Islet of Langerhans (tissue), 1 donor: Measurements from ENCODE around the gene MECR.

Source experiments
- FAIRE-seq: peaks from one replicate; lab custom pipeline; 2011; peaks lifted over from hg19 to GRCh38; lab: Jason Lieb, UNC

MECR gene

GRCh38 chr1:29230553-29231378 lies at the start of gene MECR:
Gene MECR, minus strand, starts transcription at chr1:29230934. Its CDS starts 28 bp downstream, at chr1:29230906.
- FAIRE-seq: no peak

DNA sequence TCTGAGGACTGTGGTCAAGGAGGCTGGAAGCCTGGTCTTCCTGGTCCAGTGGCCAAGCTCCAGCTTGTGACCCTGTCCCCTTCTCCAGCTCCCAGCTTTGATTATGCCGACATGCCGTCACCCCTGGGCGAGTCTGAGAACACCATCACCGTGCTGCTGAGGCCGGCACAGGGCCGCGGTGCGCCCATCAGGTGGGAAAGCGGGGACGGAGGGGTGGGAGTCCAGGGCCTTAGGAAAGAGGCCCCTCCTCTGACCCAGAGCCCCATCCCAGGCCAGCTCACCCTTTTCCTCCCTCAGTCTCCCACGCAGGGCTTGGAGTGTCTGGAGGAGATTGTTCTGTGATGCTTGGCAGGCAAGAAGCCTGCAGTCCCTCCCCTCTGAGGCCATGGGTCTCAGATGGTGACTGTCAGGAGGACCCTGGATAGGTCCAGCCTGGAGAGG lies 49.2 kb upstream of the MECR start:
- FAIRE-seq: no peak

GRCh38 chr1:29279406-29279805 lies 48.7 kb upstream of the MECR start:
- FAIRE-seq: no peak

- no peak for FAIRE-seq
These were observed 47.4 kb upstream of the MECR start for GRCh38 chr1:29278124-29278523.

GRCh38 chr1:29275435-29275834 lies 44.7 kb upstream of the MECR start:
- no peak for FAIRE-seq

GRCh38 chr1:29272147-29272907 lies 41.6 kb upstream of the MECR start:
- FAIRE-seq: no peak

DNA sequence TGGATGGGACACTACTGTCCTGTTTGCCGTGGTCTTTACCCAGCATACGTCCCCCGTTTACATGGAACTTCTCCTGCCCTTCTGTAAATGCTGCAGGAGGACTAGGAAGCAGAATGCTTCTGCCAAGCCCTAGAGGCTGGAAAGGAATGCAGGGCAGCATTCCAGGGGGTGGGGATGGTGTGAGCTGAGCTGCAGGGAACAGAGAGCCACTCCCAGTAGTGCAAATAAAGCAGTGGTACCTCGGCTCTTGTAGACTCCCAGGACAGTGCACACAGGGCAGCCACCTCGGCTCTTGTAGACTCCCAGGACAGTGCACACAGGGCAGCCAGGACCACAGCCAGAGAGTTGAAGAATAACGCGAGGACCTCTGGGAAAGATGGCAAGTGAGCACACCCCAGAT lies 41.0 kb upstream of the MECR start:
- FAIRE-seq: no peak

GRCh38 chr1:29270929-29271521 lies 40.3 kb upstream of the MECR start:
- no peak for FAIRE-seq

GRCh38 chr1:29269382-29269781 lies 38.6 kb upstream of the MECR start:
- FAIRE-seq: no peak

- FAIRE-seq: no peak
These were observed 36.8 kb upstream of the MECR start for GRCh38 chr1:29267321-29268070.

GRCh38 chr1:29266912-29267311 lies 36.2 kb upstream of the MECR start:
- no peak for FAIRE-seq

- FAIRE-seq: no peak
These were observed 34.1 kb upstream of the MECR start for GRCh38 chr1:29264773-29265389.

- no peak for FAIRE-seq
These were observed 29.8 kb upstream of the MECR start for GRCh38 chr1:29260531-29260930.

- FAIRE-seq: no peak
These were observed 29.2 kb upstream of the MECR start for GRCh38 chr1:29259802-29260441.

DNA sequence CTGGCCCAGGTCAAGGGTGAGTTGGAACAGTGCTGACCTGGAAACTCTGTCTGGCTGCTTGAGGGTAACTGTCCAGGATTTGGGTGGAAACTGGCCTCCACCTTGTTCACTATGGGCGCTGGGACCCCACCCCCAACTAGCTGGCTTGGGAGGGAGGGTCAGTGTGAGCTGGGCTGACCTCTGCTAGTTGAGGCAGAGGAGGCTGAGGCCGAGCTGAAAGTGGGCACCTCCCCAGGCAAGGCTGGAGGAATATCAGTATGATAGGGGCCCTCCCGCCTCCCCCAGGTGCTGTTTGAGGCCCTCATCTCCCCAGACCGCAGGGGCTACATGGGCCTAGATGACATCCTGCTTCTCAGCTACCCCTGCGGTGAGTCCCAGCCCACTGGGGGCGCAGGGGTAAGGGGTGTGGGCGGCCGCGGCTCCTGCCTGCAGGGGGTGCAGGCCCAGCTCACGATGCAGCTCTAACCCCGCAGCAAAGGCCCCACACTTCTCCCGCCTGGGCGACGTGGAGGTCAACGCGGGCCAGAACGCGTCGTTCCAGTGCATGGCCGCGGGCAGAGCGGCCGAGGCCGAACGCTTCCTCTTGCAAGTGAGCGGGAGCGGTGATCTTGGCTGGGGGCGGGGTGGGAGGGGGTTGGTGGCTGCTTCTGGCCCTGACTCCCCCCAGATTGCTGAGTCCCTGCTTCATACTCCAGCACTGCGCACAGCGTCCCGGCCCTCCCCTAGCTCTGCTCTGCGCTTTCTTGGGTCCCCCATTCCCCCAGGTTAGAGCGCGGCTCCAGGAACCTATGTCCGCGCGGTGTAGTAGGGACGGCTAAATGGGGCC lies 28.5 kb upstream of the MECR start:
- no peak for FAIRE-seq

DNA sequence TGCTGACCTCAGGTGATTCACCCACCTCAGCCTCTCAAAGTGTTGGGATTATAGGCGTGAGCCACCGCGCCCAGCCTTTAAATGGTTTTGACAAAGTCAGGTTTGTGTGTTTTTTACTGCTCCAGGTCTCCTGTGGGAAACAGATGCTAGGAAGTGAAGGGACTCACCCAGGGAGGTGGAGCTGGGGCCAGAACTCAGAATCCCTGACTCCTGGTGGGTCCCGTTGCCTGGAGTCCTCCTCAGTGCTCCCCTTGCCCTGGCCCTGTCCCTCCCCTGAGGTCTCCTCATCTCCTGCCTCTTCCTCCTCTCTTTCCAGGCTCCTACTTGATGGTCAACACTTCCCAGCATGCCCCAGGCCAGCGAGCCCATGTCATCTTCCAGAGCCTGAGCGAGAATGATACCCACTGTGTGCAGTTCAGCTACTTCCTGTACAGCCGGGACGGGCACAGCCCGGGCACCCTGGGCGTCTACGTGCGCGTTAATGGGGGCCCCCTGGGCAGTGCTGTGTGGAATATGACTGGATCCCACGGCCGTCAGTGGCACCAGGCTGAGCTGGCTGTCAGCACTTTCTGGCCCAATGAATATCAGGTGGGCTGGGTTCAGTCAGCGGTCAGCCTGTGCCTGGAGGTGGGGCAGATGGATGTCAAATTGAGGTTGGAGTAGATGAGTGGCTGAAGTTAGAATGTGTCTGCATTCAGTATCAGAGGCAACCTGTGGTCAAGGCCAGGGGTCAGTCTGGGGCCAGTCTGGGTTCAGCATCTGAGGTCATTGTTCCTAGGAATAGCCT lies 27.6 kb upstream of the MECR start:
- FAIRE-seq: no peak

DNA sequence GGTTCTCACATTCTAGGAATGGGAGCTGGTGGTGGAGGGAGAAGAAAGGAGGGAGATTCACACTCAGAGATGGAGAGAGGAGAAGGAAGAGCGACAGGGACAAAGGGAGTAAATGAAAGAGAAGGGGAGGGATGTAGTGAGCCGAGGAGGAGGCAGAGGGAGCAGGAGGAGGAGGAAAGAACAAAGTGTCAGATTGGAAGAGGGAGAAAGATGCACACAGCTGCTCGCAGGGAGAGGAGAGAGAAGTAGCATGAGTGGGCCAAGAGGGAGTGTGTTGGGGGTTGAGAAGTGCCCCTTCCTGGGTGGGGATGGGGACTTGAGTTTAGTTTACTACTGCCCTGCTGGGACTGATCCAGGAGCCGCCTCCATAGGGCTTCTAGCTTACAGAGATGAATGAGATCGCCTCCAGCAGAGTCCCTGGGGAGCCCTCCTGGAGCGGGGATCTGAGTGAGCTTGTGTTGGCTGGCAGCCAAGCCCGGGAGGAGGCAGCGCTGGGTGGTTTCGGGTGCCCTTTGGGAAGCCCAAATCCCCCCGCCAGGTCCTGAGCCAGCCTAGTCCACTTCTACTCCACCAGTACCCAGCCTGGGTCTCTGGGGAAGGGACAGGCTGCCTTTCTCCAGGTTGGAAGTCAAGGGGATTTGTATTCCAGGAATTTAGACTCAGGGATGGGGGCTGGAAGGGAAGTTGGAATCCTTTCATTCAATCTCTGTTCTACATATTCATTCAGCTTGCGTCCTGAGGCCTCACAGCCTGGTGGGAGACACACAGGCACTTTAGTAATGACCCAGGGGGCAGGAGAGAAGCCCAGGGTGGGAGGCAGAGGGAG lies 26.5 kb upstream of the MECR start:
- FAIRE-seq: no peak

DNA sequence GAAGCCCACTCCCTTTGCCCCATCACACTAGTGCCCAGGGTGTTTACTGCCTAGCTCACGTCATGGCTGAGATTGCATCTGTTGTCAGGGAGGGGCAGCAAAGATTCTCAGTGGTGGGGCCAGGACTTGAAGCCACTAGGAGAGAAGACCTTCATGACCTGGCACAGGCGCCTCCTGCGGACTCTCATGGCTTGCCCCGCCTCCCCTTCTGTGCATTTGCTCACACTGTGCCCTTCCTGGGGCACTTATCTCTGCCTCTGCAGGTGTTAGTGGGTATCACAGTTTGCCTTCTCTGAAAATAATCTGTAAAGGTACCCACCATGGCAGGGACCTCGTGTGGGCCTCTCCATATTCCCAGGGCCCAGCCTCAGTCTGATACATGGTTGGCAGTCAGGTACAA lies 25.7 kb upstream of the MECR start:
- FAIRE-seq: no peak

DNA sequence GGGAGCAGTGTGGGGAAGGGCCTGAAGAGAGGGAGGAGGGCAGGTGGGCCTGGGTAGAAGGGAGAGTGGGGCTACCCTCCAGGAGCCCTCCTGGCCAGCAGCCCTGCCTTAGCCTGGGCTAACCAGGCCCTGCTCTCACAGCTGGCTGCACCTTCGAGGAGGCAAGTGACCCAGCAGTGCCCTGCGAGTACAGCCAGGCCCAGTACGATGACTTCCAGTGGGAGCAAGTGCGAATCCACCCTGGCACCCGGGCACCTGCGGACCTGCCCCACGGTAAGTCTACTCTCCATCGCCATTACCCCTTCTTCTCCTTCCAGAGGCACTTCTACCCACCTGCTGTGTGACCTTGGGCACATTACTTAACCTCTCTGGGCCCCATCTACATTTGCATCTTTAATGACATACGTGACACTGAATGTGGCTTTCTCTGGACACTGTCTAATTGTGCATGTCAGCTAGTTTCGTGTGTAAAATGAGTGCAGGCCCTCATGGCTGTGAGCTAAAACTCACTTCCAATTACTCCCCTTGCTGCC lies 24.5 kb upstream of the MECR start:
- no peak for FAIRE-seq
